Measurements from ENCODE around the gene CTSA.
"Not testable (repeated sequence)": the region's sequence is repeated elsewhere in the genome, so short reads cannot be mapped to it uniquely, and the experiment has no call there.

Gene CTSA

DNA sequence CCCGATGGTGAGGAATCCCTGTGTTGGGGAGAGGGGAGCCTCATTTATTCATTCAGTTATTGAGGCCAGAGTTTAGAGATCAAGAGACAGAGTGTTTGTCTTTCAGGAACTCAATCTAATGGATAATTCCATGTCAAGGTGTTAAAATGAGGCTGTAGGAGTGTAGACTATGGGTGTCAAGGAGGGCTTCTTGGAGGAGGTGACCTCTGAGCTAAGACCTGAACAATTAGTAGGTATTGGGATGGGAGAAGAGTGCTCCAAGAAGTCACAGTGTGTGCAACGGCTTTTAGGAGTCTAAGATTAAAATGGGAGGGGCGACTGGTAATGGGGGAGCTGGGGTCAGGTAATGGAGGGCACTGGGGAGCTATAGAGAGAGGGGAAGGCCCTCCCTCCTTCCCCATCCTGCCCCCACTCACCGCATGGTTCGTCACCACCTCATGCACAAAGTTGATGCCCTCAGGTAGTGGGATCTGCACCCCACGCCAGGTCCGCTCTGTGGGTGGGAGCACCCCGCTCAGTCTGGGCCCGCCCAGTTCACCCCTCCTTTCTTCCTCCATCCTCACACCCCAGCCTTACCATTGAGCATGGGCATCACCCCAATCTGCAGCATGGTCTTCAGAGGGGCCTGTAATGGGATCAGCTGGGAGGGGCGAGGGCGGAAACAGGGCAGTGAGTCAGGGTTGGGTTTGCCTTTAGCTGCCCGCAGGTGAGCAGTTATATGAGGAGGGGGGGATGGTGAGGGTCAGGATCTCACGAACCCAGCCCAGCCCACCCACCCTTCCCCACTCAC lies 8.1 kb downstream of the CTSA start:
- Histone ChIP-seq H3K4me1 (ENCODE audit: insufficient read depth, poor library complexity, severe bottlenecking) (no peaks in the 10 kb centered on the region), H3K36me3 (ENCODE audit: low read depth) (peaks cover 25% of the 10 kb centered on the region), H3K4me3 (ENCODE audit: severe bottlenecking) (no peak overlapping the region), H3K9me3 (ENCODE audit: severe bottlenecking) (no peaks in the 10 kb centered on the region), H3K27me3 (ENCODE audit: insufficient read depth, poor library complexity, severe bottlenecking) (no peaks in the 10 kb centered on the region), H3K27ac (ENCODE audit: poor library complexity, severe bottlenecking) (no peak overlapping the region)
- no peak for ATAC-seq (ENCODE audit: low read depth)
- DNase-seq (ENCODE audit: low spot score) = no peak
- TF ChIP-seq, protein P1, sequence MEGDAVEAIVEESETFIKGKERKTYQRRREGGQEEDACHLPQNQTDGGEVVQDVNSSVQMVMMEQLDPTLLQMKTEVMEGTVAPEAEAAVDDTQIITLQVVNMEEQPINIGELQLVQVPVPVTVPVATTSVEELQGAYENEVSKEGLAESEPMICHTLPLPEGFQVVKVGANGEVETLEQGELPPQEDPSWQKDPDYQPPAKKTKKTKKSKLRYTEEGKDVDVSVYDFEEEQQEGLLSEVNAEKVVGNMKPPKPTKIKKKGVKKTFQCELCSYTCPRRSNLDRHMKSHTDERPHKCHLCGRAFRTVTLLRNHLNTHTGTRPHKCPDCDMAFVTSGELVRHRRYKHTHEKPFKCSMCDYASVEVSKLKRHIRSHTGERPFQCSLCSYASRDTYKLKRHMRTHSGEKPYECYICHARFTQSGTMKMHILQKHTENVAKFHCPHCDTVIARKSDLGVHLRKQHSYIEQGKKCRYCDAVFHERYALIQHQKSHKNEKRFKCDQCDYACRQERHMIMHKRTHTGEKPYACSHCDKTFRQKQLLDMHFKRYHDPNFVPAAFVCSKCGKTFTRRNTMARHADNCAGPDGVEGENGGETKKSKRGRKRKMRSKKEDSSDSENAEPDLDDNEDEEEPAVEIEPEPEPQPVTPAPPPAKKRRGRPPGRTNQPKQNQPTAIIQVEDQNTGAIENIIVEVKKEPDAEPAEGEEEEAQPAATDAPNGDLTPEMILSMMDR (IDR thresholded peaks at IDR 0.05; ENCODE audit: poor library complexity, severe bottlenecking) = no peak

DNA sequence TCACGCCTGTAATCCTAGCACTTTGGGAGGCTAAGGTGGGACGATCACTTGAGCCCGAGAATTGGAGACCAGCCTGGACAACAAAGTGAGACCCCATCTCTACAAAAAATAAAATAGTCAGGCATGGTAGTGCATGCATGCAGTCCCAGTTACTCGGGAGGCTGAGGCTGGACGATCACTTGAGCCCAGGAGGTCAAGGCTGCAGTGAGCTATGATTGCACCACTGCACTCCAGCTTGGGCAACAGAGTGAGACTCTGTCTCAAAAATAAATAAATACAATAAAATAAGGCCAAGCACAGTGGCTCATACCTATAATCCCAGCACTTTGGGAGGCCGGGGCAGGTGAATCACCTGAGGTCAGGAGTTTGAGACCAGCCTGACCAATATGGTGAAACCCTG lies 10.2 kb downstream of the CTSA start:
- not testable (repeated sequence) for H3K27ac ChIP-seq (ENCODE audit: poor library complexity, severe bottlenecking); DNase-seq (ENCODE audit: low spot score); H3K4me3 ChIP-seq (ENCODE audit: severe bottlenecking); H3K9me3 ChIP-seq (ENCODE audit: severe bottlenecking); ATAC-seq (ENCODE audit: low read depth); H3K27me3 ChIP-seq (ENCODE audit: insufficient read depth, poor library complexity, severe bottlenecking)
- Histone ChIP-seq H3K4me1 (ENCODE audit: insufficient read depth, poor library complexity, severe bottlenecking) (peaks cover 10% of the 10 kb centered on the region), H3K36me3 (ENCODE audit: low read depth) (peaks cover 15% of the 10 kb centered on the region)

DNA sequence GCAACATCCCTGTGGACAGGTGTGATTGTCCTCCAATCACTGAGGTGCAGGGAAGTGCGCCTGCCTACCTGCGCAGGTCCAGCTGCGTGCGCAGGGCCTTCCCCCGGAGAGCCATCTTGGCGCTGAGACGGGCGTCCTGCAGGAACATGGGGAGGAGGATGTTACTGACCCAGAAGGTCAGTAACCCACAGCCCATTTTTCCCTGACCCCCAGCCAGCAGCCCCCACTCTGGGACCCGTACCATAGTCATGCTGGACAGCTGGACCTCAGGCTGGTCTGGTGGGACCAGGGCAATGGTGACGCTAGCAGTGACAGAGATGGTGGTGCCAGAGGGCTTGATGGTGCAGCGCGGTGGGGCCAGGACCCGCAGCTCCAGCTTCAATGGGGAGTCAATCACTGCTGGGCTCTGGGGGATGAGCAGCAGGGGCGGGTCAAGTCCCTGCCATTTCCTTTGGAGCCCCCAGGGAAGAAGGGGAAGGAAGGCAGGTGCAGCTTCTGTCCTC lies 11.1 kb downstream of the CTSA start:
- H3K4me1 ChIP-seq (ENCODE audit: insufficient read depth, poor library complexity, severe bottlenecking) = peaks cover 10% of the 10 kb centered on the region
- TF ChIP-seq, protein P1 (IDR thresholded peaks at IDR 0.05; ENCODE audit: poor library complexity, severe bottlenecking) = no peak
- H3K36me3 ChIP-seq (ENCODE audit: low read depth) = peaks cover 8% of the 10 kb centered on the region
- ATAC-seq (ENCODE audit: low read depth) (no peak), DNase-seq (ENCODE audit: low spot score) (no peak)
- no peak overlapping the region for H3K27ac ChIP-seq (ENCODE audit: poor library complexity, severe bottlenecking)
- no peak overlapping the region for H3K4me3 ChIP-seq (ENCODE audit: severe bottlenecking)
- H3K27me3 ChIP-seq (ENCODE audit: insufficient read depth, poor library complexity, severe bottlenecking) = no peaks in the 10 kb centered on the region
- H3K9me3 ChIP-seq (ENCODE audit: severe bottlenecking) = no peaks in the 10 kb centered on the region

DNA sequence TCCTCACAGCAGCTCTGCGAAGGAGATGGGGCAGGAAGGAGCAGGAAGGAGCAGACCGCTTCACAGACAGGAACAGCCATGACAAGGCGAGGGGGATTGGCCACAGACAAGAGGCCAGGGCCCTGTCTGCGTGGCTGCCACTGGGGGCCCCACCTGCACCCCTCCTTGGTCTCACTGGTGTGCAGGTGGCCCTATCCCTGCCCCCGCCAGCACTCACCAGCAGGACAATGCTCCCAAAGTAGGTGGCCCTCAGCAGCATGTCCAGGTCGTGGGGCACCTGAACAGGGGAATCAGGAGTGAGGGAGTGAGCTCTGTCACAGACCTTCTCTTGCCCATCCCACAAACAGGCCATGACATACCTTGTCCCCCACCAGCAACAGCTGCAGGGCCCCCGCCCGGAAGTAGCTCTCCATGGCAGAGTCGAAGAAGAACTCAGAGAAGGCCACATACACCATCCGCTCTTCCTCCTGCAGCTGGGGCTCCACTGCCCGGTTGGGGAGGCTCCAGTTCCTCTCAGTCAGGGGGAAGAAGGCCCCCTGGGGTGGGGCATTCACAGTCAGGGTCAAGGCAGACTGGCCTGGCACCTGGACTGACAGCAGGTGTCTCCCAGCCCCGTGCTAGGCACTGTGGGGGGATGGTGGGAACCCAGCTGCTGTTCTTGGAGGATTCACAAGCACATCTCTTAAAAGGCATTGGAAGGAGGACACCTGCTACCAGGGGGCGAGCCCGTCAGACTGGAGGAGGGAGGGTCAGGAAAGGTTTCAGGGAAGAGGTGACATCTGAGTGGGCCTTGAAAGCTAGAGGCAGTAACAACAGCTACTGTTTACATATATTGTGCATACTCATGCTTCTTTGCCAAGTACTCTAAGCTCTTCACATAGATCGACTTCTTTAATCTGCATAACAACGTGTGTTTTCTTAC lies 13.7 kb downstream of the CTSA start:
- peaks cover 10% of the 10 kb centered on the region for H3K4me1 ChIP-seq (ENCODE audit: insufficient read depth, poor library complexity, severe bottlenecking)
- H3K4me3 ChIP-seq (ENCODE audit: severe bottlenecking) = no peak overlapping the region
- H3K27me3 ChIP-seq (ENCODE audit: insufficient read depth, poor library complexity, severe bottlenecking) = no peaks in the 10 kb centered on the region
- DNase-seq (ENCODE audit: low spot score) (no peak), ATAC-seq (ENCODE audit: low read depth) (peak; percentile 1; the same call in 2 of the 3 replicates)
- H3K27ac ChIP-seq (ENCODE audit: poor library complexity, severe bottlenecking) = no peak overlapping the region
- TF ChIP-seq, protein P1 (IDR thresholded peaks at IDR 0.05; ENCODE audit: poor library complexity, severe bottlenecking) = no peak
- H3K9me3 ChIP-seq (ENCODE audit: severe bottlenecking) = no peaks in the 10 kb centered on the region
- H3K36me3 ChIP-seq (ENCODE audit: low read depth) = no peaks in the 10 kb centered on the region

DNA sequence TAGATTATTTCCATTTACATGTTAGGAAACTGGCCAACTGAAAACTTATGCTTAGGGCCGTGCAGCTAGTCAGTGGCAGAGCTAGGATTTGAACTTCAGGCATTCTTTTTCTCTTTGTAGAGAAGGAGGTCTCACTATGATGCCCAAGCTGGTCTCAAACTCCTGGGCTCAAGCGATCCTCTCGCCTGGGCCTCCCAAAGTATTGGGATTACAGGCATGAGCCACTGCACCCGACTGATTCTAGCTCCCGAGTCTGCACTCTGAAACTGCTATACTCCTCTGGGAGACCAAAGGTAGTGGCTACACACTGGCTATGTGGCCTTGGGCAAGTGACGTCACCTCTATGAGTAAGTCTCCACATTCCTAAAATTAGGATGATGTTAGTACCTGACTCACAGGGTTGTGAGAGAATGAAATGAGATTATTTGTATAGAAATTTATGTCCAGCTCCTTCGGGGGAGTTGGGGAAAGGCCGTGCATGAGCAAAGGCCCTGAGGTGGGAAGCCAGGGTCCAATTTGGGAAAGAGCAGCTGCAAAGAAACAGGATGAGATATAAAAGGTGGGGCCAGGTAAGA lies 14.5 kb downstream of the CTSA start:
- peaks cover 10% of the 10 kb centered on the region for H3K4me1 ChIP-seq (ENCODE audit: insufficient read depth, poor library complexity, severe bottlenecking)
- H3K27ac ChIP-seq (ENCODE audit: poor library complexity, severe bottlenecking) = peak overlapping the region; percentile 8
- H3K4me3 ChIP-seq (ENCODE audit: severe bottlenecking) = no peak overlapping the region
- H3K9me3 ChIP-seq (ENCODE audit: severe bottlenecking) = no peaks in the 10 kb centered on the region
- DNase-seq (ENCODE audit: low spot score) (peak; percentile 93), ATAC-seq (ENCODE audit: low read depth) (peak; percentile 94)
- H3K27me3 ChIP-seq (ENCODE audit: insufficient read depth, poor library complexity, severe bottlenecking) = no peaks in the 10 kb centered on the region
- no peaks in the 10 kb centered on the region for H3K36me3 ChIP-seq (ENCODE audit: low read depth)
- TF ChIP-seq, protein P1 (IDR thresholded peaks at IDR 0.05; ENCODE audit: poor library complexity, severe bottlenecking) = no peak
